ENCODE results near the gene TGM2.

DNA sequence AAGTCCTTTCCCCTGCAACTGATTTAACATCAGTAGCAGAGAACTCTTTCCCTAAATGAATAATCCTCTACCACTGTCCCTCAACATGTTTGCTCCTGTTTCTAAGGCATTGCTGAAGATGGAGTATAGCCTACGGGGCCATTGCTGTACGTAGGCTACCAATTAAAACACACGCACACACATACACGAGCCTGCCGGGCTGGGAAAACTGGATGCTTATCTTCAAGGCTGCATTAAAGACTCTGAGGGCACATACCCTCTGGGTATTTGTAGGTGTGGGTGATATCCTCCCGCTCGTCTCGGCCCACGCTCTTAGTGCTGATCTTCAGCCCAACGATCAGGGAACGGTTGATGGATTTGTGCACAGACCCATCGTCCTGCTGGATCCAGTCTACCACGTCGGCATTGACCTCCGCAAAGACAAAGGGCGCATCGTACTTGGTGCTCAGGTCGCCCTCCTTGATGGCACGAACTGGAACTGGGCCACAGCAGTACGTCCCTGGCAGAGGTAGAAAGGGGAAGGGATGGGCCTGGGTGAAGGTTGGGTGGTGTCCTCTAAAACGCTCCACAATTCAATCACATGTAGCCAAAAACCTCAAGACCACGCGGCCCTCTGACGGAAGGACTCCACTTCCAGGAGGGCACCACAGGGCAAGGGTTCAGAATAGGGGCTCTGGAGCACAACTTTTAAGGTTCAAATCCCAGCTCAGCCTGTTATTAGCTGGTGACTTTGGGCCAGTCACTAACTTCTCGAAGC lies 25.7 kb downstream of the TGM2 start:
- TF ChIP-seq, protein P1, sequence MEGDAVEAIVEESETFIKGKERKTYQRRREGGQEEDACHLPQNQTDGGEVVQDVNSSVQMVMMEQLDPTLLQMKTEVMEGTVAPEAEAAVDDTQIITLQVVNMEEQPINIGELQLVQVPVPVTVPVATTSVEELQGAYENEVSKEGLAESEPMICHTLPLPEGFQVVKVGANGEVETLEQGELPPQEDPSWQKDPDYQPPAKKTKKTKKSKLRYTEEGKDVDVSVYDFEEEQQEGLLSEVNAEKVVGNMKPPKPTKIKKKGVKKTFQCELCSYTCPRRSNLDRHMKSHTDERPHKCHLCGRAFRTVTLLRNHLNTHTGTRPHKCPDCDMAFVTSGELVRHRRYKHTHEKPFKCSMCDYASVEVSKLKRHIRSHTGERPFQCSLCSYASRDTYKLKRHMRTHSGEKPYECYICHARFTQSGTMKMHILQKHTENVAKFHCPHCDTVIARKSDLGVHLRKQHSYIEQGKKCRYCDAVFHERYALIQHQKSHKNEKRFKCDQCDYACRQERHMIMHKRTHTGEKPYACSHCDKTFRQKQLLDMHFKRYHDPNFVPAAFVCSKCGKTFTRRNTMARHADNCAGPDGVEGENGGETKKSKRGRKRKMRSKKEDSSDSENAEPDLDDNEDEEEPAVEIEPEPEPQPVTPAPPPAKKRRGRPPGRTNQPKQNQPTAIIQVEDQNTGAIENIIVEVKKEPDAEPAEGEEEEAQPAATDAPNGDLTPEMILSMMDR (IDR thresholded peaks at IDR 0.05; ENCODE audit: poor library complexity, severe bottlenecking), result no peak
- TF ChIP-seq SMC3 (conservative IDR thresholded peaks at IDR 0.05; ENCODE audit: poor library complexity), result no peak
- no peak for TF ChIP-seq POLR2AphosphoS5 (IDR thresholded peaks at IDR 0.05)
- TF ChIP-seq, protein P2, sequence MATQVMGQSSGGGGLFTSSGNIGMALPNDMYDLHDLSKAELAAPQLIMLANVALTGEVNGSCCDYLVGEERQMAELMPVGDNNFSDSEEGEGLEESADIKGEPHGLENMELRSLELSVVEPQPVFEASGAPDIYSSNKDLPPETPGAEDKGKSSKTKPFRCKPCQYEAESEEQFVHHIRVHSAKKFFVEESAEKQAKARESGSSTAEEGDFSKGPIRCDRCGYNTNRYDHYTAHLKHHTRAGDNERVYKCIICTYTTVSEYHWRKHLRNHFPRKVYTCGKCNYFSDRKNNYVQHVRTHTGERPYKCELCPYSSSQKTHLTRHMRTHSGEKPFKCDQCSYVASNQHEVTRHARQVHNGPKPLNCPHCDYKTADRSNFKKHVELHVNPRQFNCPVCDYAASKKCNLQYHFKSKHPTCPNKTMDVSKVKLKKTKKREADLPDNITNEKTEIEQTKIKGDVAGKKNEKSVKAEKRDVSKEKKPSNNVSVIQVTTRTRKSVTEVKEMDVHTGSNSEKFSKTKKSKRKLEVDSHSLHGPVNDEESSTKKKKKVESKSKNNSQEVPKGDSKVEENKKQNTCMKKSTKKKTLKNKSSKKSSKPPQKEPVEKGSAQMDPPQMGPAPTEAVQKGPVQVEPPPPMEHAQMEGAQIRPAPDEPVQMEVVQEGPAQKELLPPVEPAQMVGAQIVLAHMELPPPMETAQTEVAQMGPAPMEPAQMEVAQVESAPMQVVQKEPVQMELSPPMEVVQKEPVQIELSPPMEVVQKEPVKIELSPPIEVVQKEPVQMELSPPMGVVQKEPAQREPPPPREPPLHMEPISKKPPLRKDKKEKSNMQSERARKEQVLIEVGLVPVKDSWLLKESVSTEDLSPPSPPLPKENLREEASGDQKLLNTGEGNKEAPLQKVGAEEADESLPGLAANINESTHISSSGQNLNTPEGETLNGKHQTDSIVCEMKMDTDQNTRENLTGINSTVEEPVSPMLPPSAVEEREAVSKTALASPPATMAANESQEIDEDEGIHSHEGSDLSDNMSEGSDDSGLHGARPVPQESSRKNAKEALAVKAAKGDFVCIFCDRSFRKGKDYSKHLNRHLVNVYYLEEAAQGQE (IDR thresholded peaks at IDR 0.05; ENCODE audit: borderline replicate concordance), result no peak
- no peak for TF ChIP-seq EP300 (conservative IDR thresholded peaks at IDR 0.05; ENCODE audit: poor library complexity, severe bottlenecking)
- TF ChIP-seq EZH2 (IDR thresholded peaks at IDR 0.05; ENCODE audit: borderline replicate concordance, insufficient read depth, low read length, poor library complexity, severe bottlenecking), result no peak

All from neural cell (in vitro differentiated cells).